ENCODE results near the gene EDA.

EDA gene

DNA sequence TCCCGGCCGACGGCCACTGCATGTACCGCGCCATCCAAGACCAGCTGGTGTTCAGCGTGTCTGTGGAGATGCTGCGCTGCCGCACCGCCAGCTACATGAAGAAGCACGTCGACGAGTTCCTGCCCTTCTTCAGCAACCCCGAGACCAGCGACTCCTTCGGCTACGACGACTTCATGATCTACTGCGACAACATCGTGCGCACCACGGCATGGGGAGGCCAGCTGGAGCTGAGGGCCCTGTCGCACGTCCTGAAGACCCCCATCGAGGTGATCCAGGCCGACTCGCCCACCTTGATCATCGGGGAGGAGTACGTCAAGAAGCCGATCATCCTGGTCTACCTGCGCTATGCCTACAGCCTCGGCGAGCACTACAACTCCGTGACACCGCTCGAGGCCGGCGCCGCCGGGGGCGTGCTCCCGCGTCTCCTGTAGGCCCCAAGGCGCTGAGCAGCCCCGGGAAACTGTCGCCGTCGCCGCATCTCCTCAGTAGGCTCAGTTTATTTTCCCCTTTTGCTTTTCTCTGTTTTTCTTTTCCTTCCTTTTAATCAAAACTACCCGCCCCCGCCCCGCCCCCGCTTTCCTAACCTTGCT, 447.1 kb downstream of the EDA start:
- H3K4me3 ChIP-seq (ENCODE audit: low read depth, low read length), result no peak overlapping the region
- no peak for DNase-seq (ENCODE audit: low read depth, low spot score)
- TF ChIP-seq, protein P1, sequence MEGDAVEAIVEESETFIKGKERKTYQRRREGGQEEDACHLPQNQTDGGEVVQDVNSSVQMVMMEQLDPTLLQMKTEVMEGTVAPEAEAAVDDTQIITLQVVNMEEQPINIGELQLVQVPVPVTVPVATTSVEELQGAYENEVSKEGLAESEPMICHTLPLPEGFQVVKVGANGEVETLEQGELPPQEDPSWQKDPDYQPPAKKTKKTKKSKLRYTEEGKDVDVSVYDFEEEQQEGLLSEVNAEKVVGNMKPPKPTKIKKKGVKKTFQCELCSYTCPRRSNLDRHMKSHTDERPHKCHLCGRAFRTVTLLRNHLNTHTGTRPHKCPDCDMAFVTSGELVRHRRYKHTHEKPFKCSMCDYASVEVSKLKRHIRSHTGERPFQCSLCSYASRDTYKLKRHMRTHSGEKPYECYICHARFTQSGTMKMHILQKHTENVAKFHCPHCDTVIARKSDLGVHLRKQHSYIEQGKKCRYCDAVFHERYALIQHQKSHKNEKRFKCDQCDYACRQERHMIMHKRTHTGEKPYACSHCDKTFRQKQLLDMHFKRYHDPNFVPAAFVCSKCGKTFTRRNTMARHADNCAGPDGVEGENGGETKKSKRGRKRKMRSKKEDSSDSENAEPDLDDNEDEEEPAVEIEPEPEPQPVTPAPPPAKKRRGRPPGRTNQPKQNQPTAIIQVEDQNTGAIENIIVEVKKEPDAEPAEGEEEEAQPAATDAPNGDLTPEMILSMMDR (IDR thresholded peaks at IDR 0.05; ENCODE audit: low read depth, low read length), result no peak
- in situ Hi-C loops (cut with HindIII; ENCODE audit: low sequenced_read_pairs), result no loop called here

DNA sequence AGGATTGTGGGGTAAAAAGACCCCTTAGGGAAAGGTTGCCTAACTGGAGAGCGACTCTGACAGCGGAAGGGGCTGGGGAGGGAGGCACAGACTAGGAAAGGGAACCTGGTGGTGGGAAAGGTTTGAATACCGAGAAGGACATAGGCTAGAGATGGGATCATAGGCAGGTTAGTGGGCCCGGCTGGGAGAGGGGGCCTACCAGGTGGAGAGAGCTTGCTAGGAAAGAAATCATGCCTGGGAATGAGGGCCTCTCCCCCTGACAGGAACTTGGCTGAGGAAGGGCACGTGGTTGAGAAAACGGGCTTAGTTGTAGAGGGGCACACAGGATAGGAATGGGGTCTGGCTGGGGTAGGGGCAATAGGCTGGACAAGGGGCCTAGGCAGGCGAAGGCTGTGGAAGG, 450.7 kb downstream of the EDA start:
- in situ Hi-C loops (cut with HindIII; ENCODE audit: low sequenced_read_pairs), result no loop called here
- no peak overlapping the region for H3K4me3 ChIP-seq (ENCODE audit: low read depth, low read length)
- DNase-seq (ENCODE audit: low read depth, low spot score), result no peak
- TF ChIP-seq, protein P1 (IDR thresholded peaks at IDR 0.05; ENCODE audit: low read depth, low read length), result no peak

DNA sequence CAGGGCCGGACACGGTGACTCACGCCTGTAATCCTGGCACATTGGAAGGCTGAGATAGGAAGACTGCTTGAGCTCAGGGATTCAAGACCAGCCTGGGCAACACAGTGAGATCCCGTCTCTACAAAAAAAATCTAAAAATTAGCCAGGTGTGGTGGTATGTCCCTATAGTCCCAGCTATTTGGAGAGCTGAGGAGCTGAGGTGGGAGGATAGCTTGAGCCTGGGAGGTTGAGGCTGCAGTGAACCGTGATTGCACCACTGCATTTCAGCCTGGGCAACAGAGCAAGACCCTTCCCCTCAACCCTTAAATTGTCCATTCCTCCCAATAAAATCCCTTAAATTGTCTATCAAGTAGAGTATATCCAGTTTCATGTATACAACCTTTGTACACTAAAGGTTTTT, 463.4 kb downstream of the EDA start:
- no peak overlapping the region for H3K4me3 ChIP-seq (ENCODE audit: low read depth, low read length)
- in situ Hi-C loops (cut with HindIII; ENCODE audit: low sequenced_read_pairs), result no loop called here
- TF ChIP-seq, protein P1 (IDR thresholded peaks at IDR 0.05; ENCODE audit: low read depth, low read length), result no peak
- no peak for DNase-seq (ENCODE audit: low read depth, low spot score)

DNA sequence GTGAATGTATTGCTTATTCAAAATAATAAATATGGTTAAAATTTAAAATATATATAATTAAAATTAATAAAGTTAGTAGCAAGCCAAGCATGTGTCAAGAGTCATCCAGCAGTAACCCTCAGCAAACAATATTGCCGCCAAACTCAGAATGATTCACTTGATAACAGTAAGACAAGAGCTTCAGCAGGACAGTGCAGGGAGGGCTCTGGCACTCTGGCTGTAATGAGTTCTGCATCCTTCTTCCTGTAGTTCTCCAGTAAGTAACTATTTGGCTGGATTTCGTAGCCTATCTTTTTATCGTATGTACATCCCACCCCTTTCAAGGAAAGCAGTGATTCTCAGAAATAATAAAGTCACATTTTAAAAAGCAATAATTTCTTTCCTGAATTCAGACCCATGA, 464.0 kb downstream of the EDA start:
- in situ Hi-C loops (cut with HindIII; ENCODE audit: low sequenced_read_pairs), result no loop called here
- no peak overlapping the region for H3K4me3 ChIP-seq (ENCODE audit: low read depth, low read length)
- DNase-seq (ENCODE audit: low read depth, low spot score), result no peak
- TF ChIP-seq, protein P1 (IDR thresholded peaks at IDR 0.05; ENCODE audit: low read depth, low read length), result no peak

DNA sequence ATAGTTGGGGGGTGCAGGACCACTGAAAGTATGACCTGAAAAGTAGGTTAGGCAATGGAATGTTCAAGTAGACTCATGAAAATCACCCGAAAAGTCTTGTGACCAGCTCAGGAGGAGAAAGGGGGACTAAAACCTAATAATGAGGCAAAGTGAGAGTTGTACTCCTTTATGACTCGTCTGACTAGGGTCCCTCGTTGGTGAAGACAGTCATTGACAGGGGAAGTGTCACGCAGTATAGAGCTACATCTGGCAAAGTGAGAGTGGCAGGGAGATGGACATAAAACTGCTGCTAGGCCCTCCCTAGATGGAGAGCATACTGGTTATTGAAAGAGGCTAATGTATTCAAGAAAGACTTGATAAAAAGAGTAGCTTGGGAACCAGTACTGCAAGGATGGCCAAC, 466.8 kb downstream of the EDA start:
- H3K4me3 ChIP-seq (ENCODE audit: low read depth, low read length), result no peak overlapping the region
- in situ Hi-C loops (cut with HindIII; ENCODE audit: low sequenced_read_pairs), result no loop called here
- TF ChIP-seq, protein P1 (IDR thresholded peaks at IDR 0.05; ENCODE audit: low read depth, low read length), result no peak
- no peak for DNase-seq (ENCODE audit: low read depth, low spot score)

DNA sequence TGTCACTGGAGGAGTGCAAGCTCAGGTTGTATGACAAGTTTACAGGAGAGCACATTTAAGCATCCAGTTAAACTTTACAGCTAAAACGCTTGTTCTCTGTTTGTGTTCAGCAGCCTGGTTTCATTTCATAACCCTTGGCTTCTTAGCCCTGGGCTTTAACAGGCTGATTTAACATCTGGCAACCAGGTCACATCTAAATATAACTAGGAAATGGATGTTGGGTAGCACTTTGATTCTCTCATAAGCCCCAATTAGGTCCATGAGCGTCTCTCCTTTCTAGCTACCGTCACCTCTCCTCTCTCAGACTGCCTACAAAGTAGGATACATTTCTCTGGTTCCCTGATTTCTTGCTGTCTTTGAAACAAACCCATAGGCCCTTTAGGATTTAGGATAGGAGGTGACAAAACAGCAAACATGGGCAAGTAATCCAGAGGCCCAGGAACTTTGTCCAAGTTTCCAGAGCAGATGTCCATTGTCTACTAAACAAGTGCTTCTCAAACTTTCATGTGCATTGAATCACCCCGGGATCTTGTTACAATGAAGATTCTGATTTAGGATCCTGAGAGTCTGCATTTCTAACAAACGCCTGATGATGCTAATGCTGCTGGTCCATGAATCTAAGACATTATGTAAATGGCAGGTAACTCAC, 468.8 kb downstream of the EDA start:
- no peak overlapping the region for H3K4me3 ChIP-seq (ENCODE audit: low read depth, low read length)
- in situ Hi-C loops (cut with HindIII; ENCODE audit: low sequenced_read_pairs), result no loop called here
- DNase-seq (ENCODE audit: low read depth, low spot score), result no peak
- TF ChIP-seq, protein P1 (IDR thresholded peaks at IDR 0.05; ENCODE audit: low read depth, low read length), result no peak

Measured in astrocyte of the spinal cord (primary cell).